NCI-H748 (cell line): ENCODE measurements around the gene TMEM54.

Experiments
- DNase-seq: peaks from one replicate; lab custom pipeline; 2025; ENCODE audit not compliant: unreplicated experiment; lab: John Stamatoyannopoulos, UW

Gene TMEM54

GRCh38 chr1:32881871-32882850 lies 19.0 kb downstream of the TMEM54 start:
- no peak for DNase-seq

GRCh38 chr1:32881291-32881690 lies 19.9 kb downstream of the TMEM54 start:
- no peak for DNase-seq

- no peak for DNase-seq
These were observed 22.6 kb downstream of the TMEM54 start for GRCh38 chr1:32878637-32879041.

GRCh38 chr1:32878183-32878582 lies 23.0 kb downstream of the TMEM54 start:
- peak; percentile 49 for DNase-seq

- DNase-seq: no peak
These were observed 23.7 kb downstream of the TMEM54 start for GRCh38 chr1:32877211-32878110.

- DNase-seq: peak; percentile 53
These were observed 24.6 kb downstream of the TMEM54 start for GRCh38 chr1:32876341-32877210.

GRCh38 chr1:32874860-32875752 lies 26.1 kb downstream of the TMEM54 start:
- DNase-seq: no peak

GRCh38 chr1:32873484-32873883 lies 27.7 kb downstream of the TMEM54 start:
- no peak for DNase-seq

- DNase-seq: no peak
These were observed 29.1 kb downstream of the TMEM54 start for GRCh38 chr1:32872192-32872460.

GRCh38 chr1:32871364-32872191 lies 29.6 kb downstream of the TMEM54 start:
- DNase-seq: peak; percentile 33

- peak; percentile 48 for DNase-seq
These were observed 30.4 kb downstream of the TMEM54 start, which contains the start of gene FNDC5 for GRCh38 chr1:32870615-32871363. Gene FNDC5, minus strand, starts transcription at chr1:32870912.

- no peak for DNase-seq
These were observed 31.1 kb downstream of the TMEM54 start for GRCh38 chr1:32869923-32870614.

- no peak for DNase-seq
These were observed 32.3 kb downstream of the TMEM54 start for GRCh38 chr1:32868806-32869455.

- DNase-seq: no peak
These were observed 33.1 kb downstream of the TMEM54 start for GRCh38 chr1:32868085-32868484.

- no peak for DNase-seq
These were observed 33.5 kb downstream of the TMEM54 start for GRCh38 chr1:32867671-32868070.

GRCh38 chr1:32867151-32867550 lies 34.0 kb downstream of the TMEM54 start:
- no peak for DNase-seq
